HG02610 (cell line): ENCODE results near the gene PBRM1.
"Not testable (repeated sequence)": the region's sequence is repeated elsewhere in the genome, so short reads cannot be mapped to it uniquely, and the experiment has no call there.

Experiments
- ATAC-seq: cut with Tn5 transposase; IDR thresholded peaks from one replicate; pipeline ENCODE4 v1.9.1; 2021; ENCODE audit warnings: mild to moderate bottlenecking, moderate library complexity; ENCODE audit not compliant: unreplicated experiment

Gene PBRM1

DNA sequence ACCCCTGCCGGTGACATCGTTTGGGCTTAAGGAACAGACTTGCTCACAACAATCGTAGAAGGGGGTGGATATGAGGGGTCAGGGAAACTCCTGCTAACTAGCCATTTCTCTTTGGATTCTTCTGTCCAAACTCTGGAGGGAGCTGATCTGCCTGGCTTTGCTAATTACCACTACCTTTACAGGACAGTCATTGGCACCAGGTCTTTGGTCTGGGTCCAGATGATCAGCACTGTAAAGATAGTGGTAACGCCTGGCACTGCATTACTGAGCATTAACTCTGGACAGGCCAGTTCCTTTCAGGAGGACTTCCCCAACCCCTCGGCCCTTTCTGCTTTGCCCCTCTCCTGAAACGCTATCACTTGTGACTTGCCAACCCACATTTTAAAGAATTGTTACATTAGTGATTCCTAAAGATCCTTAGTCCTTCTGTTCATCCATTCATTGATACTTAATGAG is 148.5 kb downstream of the PBRM1 start:
- no peak for ATAC-seq

DNA sequence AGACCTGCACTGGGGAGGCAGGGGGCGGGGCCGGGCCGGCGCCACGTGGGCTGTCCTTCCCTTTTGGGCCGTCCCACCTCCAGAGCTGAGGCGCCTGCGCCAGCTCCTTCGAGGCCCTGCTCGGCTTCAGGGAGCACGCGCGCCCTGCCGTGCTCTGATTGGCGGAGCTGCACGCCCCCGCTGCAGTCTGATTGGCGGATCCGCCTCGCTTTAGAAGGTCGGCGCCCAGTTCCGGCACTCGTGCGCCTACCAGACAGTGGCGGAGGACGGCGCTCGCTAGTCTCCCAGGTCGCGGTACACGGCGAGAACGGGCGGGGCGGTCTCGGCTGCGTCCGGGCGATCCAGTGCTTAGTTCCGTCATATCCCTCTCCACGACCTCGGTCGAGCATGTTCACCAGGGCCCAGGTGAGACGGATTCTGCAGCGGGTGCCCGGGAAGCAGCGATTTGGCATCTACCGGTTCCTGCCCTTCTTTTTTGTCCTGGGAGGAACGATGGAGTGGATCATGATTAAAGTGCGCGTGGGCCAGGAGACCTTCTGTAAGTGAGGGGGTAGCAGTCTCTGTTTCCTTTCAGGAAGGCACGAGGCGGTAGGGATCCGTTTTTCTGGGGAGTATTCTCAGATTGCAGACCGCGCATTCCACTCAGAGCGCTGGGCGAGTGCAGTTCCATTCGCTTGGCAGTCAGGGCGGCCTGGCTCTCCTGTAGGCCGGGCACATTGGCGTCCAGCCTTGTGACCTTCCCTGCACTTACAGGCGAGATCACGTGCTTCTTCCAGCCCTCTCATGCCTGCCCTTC is 149.1 kb downstream of the PBRM1 start, which contains the start of gene UQCC5:
Gene UQCC5, plus strand, starts transcription at position 237 of the 796 bp plus-strand sequence. Its CDS starts 151 bp downstream, at position 388.
- peak; percentile 92 for ATAC-seq

DNA sequence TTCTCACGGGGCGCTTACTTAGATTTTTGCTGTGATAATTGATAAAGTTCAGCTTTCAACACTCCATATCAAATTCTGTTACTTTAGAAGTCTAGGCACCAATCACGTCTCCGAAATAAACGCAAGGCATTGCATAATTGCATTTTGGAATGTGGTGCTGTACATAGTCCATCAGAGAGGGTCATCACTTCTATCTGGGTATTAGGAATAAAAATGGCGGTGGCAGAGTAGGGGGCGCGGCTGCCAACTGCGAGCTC is 149.7 kb downstream of the PBRM1 start:
- no peak for ATAC-seq

- ATAC-seq: no peak
These were observed 150.2 kb downstream of the PBRM1 start for GRCh38 chr3:52535411-52536111.

DNA sequence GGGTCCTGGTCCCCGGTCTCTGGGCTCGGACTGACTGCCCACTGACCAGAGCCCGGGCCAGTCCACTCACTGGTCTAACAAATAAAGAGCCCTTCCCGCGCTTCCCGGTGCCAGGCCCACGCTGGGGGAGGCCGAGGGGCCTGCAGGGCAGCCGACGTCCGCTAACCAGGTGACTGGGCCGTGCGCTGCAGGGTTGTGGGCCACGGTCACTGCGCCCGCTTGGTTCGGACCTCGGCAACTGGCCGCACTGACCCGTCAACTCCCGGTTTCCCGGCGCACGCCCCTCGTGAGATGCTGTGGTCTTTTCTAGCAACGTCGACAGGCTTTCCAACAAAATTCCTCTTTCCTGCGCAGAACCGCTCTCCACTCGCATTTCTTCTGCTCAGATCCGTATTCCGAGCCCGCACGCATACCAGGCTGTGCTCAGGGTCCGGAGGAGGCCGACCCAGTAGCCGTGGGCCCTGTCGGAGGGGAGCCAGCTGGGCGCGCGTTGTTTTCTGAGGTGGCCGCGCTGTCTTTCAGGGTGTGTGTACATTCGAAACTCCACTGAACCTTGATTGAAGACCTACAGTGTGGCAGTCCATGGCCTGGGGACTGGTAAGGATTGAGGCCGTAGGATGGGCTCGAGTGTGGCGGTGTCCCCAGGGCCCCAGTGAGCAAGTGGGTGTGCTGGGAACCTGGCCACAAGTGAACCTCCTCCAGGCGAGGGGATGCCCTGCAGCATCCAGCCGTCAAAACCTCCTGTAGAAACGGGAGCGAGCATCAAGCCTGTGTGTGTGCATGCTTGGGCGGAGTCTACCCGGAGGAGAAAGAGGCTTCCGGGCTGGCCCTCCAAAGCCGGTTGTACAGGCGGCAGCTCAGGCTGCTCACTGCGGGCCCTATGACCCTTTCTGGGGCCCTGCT is 151.2 kb downstream of the PBRM1 start:
- ATAC-seq: no peak

DNA sequence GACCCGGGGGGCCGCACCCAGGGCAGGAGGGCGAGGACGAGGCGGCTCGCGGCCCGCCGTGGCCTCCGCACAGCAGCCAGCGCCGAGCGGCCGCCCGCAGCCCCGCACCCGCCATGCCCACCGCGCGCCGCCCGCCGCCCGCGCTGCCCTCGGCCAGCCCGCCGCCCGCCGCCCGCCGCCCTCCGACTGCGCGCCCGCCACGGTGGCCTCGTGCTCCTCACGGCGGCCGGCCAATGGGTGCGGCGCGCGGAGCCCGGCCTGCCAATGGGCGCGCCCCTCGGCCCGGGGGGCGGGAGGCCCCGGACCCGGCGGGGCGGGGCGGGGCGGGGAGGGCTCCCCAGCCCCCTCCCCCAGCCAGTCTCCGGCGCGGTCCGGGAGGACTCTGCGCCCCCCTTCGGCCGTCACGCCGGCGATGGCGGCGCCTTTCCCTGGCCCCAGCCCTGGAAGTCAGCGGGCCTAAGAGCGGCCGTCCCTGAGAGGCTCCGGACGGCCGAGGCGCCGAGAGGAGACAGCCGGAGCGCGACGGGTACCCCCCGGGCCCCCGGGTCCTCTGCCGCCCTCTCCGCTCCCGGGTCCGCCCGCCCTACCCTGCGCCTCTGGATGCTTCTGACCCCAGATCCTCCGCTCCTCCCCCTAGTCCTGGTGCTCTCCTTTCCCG is 152.0 kb downstream of the PBRM1 start, which contains the start of gene NT5DC2:
Gene NT5DC2, minus strand, starts transcription at position 235 of the 658 bp plus-strand sequence. Its CDS starts 120 bp downstream, at position 115.
- no peak for ATAC-seq

DNA sequence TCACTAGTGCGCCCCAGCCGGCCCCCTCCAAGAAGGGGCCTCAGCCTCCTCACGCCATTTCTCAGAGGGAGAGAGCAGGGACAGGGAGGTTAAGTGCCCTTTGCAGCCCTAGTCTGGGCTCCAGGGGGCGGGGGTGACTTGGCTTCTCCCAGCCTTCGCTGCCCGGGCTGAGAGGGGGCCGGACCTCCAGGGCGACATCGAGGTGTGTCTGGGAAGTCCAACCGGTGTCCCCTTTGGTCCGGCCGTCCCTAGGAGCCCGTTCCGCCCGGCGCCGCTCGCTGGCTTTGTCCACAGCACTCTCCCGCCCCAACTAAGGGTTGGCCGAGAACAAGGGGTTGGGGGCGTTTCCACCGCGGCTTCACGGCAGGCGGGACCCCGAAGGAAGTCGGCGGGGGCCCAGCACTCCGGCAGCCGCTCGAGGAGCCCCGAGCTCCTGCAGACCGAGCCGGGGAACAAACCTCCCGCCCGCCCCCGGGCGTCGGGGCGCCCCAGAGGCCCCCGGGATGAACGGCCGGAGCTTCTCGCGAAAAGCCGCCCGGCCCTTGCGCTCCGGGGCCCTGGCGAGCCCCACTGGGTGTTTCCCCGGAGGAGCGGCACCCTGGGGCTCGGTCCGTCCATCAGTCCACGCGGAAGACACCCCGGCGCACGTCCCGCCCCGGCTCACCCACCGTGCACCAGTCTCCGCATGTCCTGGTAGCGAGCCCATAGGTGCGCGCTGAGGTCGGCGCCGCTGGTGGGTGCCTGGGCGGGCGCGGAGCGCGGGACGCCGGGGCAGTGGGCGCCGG is 152.7 kb downstream of the PBRM1 start:
- no peak for ATAC-seq

GRCh38 chr3:52532517-52532837 is 153.2 kb downstream of the PBRM1 start:
- ATAC-seq: no peak

GRCh38 chr3:52531860-52532516 is 153.7 kb downstream of the PBRM1 start:
- no peak for ATAC-seq

GRCh38 chr3:52530918-52531826 is 154.5 kb downstream of the PBRM1 start:
- no peak for ATAC-seq

DNA sequence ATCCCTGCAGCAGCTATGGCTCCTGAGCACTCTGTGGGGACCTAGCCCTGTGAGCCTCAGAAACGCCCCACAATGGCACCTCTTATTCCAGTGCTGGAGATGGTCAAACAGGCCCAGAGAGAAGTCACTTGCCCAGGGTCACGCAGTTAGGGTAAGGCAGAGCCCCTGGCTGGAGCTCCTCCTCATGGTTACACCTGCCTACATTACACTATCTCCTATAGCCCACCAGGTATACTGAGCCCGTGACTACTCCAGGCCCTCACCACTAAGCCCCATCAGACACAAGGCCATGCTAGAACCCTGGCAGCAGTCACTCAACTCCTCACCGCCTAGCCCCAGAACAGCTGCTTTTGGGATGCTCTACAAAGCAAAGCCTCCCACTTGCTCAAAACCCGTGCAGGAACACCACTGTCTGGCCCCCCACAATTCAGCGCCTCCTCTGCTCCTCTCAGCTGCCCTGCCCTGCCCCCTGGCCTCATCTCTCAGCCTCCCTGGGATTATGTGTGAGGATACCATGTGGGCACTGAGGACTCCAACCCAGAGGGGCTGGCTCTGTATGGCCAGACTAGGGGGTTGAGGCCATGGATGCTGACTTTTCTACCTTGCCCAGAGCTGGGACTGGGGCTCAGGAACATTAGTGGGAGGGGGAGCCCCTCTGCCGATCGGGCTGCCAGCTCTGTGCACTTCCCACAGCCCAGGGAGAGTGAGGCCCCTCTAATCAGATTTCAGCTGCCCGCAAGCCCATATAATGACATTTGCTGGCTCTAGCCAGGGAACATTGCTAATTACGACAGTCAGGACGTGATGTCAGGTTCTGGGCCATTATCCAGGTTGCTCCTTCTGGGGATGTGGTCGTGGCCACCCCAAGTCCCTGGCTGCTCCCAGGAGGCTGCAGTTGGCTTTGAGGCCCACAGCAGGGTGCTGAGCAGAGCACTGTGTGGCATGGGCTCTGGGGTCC is 156.1 kb downstream of the PBRM1 start:
- ATAC-seq: no peak

DNA sequence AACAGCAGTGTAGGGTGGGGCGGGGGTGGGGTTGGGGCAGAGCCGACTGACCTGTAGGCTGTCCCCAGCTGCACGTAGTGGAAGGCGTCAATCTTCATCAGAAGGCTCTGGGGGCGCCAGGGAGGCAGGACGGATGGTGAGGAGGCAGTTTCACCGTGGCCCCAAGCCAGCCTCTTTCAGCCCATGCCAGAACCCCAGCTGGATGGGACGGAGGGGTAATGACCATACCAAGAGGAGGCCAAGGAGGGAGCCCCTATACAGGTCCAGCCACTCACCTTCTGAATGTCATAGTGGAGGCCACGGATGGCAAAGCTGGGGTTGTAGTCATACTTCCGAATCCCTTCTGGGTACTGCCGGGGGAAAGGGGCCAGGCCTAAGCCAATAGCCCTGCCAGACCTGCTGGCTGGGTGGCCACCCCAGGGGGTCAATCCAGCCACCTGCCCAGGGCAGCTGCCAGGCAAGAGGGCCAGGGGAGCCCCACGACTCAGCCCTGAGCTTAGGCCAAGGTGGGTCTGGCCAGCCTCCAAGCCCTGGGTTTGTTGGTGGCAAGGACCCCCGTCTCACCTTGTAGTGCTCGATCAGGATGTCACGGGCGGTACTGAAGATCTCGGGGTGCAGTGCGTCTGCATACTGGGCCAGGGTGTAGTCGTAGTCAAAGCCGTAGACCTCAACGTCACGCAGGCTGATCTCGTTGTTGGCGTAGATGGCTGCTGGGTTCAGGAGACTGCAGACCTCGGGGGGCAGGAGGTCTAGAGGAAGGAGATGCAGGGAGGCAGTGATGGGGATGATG is 156.9 kb downstream of the PBRM1 start:
- ATAC-seq: no peak

DNA sequence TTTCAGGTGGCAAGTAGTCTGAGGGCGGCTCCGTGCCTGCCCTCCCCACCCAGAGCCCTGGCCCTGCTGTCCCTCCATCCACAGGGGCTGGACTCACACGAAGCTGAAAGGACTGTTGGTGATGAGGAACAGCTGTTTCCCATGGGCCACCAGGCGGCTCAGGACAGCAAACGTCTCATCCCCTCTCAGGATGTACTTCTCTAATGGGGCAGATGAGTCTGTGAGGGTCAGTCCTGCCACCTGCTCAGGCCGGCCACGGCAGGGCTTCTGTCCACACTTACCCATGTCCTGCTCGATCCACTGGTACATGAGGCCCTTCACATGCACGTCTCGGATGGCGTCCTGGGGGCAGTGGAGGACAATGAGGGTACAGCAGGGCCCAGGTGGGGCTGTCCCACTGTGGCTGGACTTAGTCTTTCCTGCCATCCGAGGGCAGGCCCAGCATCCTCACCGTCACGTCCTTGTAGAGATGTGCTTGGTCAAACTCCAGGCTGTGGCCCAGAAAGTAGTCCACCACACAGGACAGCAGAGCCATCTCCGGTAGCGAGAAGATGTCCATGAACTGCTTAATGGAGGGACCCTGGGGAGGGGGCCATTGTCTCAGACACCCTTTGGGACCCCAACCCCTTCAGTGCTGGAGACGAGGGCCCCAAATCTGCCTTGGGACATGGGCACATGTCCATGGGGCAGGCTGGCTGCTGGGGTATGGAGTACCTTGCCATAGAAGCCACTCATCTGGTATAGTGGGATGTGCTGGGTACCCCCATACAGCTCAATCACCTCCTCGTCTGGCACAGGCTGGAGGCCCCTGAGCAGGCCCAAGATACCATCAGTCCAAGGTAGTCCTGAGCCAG is 157.8 kb downstream of the PBRM1 start:
- ATAC-seq: no peak

DNA sequence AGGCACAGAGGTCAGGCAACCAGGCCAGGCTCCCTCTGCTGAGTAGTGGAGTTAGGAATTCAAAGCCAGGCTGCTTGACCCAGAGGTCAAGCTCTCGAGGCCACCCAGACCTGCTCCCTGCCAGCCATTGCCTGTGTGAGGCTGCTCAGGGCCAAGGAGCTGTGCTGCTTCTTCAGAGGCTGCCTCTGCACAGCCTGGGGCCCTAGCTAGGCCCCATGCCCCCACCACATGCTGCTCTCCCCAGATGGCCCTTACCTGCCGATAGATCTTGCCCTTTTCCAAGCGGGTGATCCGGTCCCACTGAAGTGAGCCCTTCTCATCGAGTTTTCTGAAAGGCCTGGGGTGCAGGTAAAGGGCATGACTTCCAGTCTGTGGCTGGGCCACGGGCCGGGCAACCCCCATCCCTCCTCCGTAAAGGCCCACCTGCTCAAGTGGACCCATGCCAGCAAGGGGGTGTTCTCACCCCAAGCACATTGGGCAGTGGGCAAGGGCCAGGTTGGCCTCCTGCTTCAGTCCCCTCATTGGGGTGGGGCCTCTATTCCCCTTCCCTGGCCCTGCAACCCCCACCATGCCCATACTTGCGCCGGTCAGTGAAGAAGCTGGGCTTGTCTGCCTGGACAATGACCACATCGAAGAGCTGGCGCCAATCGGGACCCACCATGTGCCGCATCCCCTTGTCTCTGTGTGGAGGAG is 158.5 kb downstream of the PBRM1 start:
- no peak for ATAC-seq

DNA sequence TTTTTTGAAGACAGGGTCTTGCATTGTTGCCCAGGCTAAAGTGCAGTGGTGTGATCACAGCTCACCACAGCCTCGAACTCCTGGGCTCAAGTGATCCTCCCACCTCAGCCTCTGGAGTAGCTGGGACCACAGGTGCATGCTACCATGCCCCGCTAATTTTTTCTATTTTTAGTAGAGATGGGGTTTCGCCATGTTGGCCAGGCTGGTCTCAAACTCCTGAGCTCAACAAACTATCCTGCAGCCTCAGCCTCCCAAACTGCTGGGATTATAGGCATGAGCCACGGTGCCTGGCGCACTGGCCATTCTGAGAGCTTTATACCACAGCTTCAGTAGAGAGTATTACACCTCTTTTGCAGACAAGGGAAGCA is 159.1 kb downstream of the PBRM1 start:
- ATAC-seq: not testable (repeated sequence)
